Retina (tissue), 1 donor: ENCODE data around the gene CHD6.

Experiments used
- DNase-seq: peaks from one replicate; pipeline ENCODE4 v3.0.0-alpha.2; 2016

Gene CHD6

GRCh38 chr20:41622584-41622983, 4.4 kb upstream of the CHD6 start:
- no peak for DNase-seq

GRCh38 chr20:41621971-41622370, 3.8 kb upstream of the CHD6 start:
- no peak for DNase-seq

GRCh38 chr20:41621421-41621820, 3.2 kb upstream of the CHD6 start:
- DNase-seq = no peak

- DNase-seq = peak; percentile 10
Observed at GRCh38 chr20:41619360-41620100, 1.4 kb upstream of the CHD6 start.

- DNase-seq = peak; percentile 74
Observed at GRCh38 chr20:41618807-41619311, 682 bp upstream of the CHD6 start.

- peak; percentile 48 for DNase-seq
Observed at GRCh38 chr20:41617059-41617901, 897 bp downstream of the CHD6 start.

- no peak for DNase-seq
Observed at GRCh38 chr20:41616228-41616627, 1.9 kb downstream of the CHD6 start.

- DNase-seq = no peak
Observed at GRCh38 chr20:41615676-41616075, 2.5 kb downstream of the CHD6 start.

- no peak for DNase-seq
Observed at GRCh38 chr20:41615110-41615509, 3.1 kb downstream of the CHD6 start.

- DNase-seq = no peak
Observed at GRCh38 chr20:41613321-41613720, 4.9 kb downstream of the CHD6 start.

GRCh38 chr20:41609474-41609873, 8.7 kb downstream of the CHD6 start:
- DNase-seq = no peak

- no peak for DNase-seq
Observed at GRCh38 chr20:41608606-41609005, 9.6 kb downstream of the CHD6 start.

- DNase-seq = no peak
Observed at GRCh38 chr20:41607791-41608190, 10.4 kb downstream of the CHD6 start.

- no peak for DNase-seq
Observed at GRCh38 chr20:41604002-41604401, 14.2 kb downstream of the CHD6 start.

GRCh38 chr20:41601742-41602141, 16.4 kb downstream of the CHD6 start:
- no peak for DNase-seq

GRCh38 chr20:41600926-41601631, 17.1 kb downstream of the CHD6 start:
- no peak for DNase-seq

- no peak for DNase-seq
Observed at GRCh38 chr20:41599699-41600104, 18.5 kb downstream of the CHD6 start.

- no peak for DNase-seq
Observed at GRCh38 chr20:41598719-41599118, 19.5 kb downstream of the CHD6 start.

GRCh38 chr20:41594514-41595322, 23.5 kb downstream of the CHD6 start:
- no peak for DNase-seq

- DNase-seq = no peak
Observed at GRCh38 chr20:41592516-41593216, 25.5 kb downstream of the CHD6 start.

- DNase-seq = no peak
Observed at GRCh38 chr20:41587956-41588355, 30.2 kb downstream of the CHD6 start.

- no peak for DNase-seq
Observed at GRCh38 chr20:41587523-41587922, 30.7 kb downstream of the CHD6 start.
